ENCODE measurements around the gene STAC.

GRCh38 chr3:36496684-36497633, 116.7 kb downstream of the STAC start:
- TF ChIP-seq FOXP2 (optimal IDR thresholded peaks at IDR 0.05; ENCODE audit: borderline replicate concordance, extremely low read depth, extremely low read length, insufficient read depth) (no peak), REST (IDR thresholded peaks at IDR 0.05; ENCODE audit: insufficient read depth in 1 of 2, low read depth in 2 of 2, low read length in 2 of 2) (no peak), POLR2AphosphoS5 (IDR thresholded peaks at IDR 0.05; ENCODE audit: low read depth, low read length) (no peak), TAF1 (IDR thresholded peaks at IDR 0.05; ENCODE audit: borderline replicate concordance, insufficient read depth, low read length) (no peak), SIN3A (IDR thresholded peaks at IDR 0.05; ENCODE audit: borderline replicate concordance, insufficient read depth, low read length) (no peak)
